ENCODE data around the gene SNX20. TPM values are rescaled to one million over a fixed set of nuclear protein-coding genes. Genes with fewer than 3 reads are reported as not detected.

The SNX20 gene
- total RNA-seq, 2 donors from 2014 or later: 53.9 to 96.9 TPM

GRCh38 chr16:50643192-50643591, 37.9 kb downstream of the SNX20 start:
- Mint-ChIP-seq H3K9me3 (no peaks in the 10 kb centered on the region), H3K4me3 (no peak overlapping the region), H3K4me1 (peaks cover 5% of the 10 kb centered on the region), H3K36me3 (ENCODE audit: low read depth) (no peaks in the 10 kb centered on the region), H3K27me3 (no peaks in the 10 kb centered on the region), H3K27ac (peak overlapping the region; percentile 25)
- no peak for ATAC-seq (replicated peaks)

GRCh38 chr16:50642349-50642748, 38.8 kb downstream of the SNX20 start:
- peak; percentile 96 for ATAC-seq (replicated peaks)

GRCh38 chr16:50641818-50642187, 39.3 kb downstream of the SNX20 start:
- H3K4me3 Mint-ChIP-seq: no peak overlapping the region
- no peak overlapping the region for H3K27ac Mint-ChIP-seq
- peaks cover 5% of the 10 kb centered on the region for H3K4me1 Mint-ChIP-seq
- H3K27me3 Mint-ChIP-seq: no peaks in the 10 kb centered on the region
- ATAC-seq (replicated peaks): no peak
- no peaks in the 10 kb centered on the region for H3K36me3 Mint-ChIP-seq (ENCODE audit: low read depth)
- no peaks in the 10 kb centered on the region for H3K9me3 Mint-ChIP-seq

More at GRCh38 chr16:50642349-50642748, 38.8 kb downstream of the SNX20 start:
- Mint-ChIP-seq H3K4me1 (peaks cover 5% of the 10 kb centered on the region), H3K36me3 (ENCODE audit: low read depth) (no peaks in the 10 kb centered on the region), H3K27me3 (no peaks in the 10 kb centered on the region), H3K27ac (peak overlapping the region; percentile 46), H3K9me3 (no peaks in the 10 kb centered on the region), H3K4me3 (no peak overlapping the region)

DNA sequence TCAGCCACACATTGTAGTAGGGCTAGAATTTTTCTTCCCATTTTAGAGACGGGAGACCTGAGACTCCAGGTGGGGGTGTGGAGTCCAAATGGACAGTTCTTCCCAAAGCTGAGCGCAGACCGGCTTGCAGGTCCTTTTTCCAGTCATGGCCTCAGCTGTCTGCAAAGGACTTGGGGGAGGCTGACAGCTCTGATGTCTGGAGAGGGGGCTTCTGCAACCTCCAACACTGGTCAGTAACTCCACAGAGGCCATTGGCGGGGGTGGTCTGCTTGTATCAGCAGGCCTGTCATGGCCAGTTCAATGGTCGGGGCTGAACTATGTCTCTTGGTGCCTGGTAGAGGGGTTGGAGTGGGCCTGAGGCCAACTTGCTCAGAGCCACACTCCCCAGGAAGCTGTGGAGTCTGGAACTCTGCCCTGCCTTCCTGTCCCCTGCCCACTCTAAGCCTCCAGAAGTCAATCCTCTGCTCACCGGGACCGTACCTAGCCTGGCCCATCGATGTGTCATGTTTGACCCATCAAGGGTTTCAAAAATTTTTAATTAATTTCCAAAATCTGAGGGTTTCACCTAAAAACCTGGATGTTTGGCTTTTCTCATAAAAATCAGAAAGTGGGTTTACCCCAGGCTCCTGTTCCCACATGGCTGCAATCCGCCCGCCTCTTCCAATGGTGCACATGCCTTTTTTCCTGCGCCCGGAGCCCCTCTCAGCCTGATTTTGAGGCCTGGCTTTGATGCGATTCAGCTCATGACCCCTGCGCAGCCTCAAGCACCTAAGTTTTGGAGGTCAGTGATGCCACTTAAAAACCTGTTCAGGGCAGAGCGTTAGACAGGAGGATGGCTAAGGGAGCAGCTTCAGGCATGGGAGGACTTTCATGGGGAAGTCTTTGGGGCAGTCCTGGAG, 39.9 kb downstream of the SNX20 start:
- no peak overlapping the region for H3K4me3 Mint-ChIP-seq
- no peaks in the 10 kb centered on the region for H3K27me3 Mint-ChIP-seq
- H3K4me1 Mint-ChIP-seq: peaks cover 8% of the 10 kb centered on the region
- peak overlapping the region; percentile 10 for H3K27ac Mint-ChIP-seq
- no peak for ATAC-seq (replicated peaks)
- no peaks in the 10 kb centered on the region for H3K9me3 Mint-ChIP-seq
- no peaks in the 10 kb centered on the region for H3K36me3 Mint-ChIP-seq (ENCODE audit: low read depth)

GRCh38 chr16:50640391-50640790, 40.7 kb downstream of the SNX20 start:
- peak overlapping the region; percentile 10 for H3K27ac Mint-ChIP-seq
- H3K9me3 Mint-ChIP-seq: no peaks in the 10 kb centered on the region
- ATAC-seq (replicated peaks): no peak
- no peaks in the 10 kb centered on the region for H3K27me3 Mint-ChIP-seq
- H3K4me3 Mint-ChIP-seq: no peak overlapping the region
- peaks cover 8% of the 10 kb centered on the region for H3K4me1 Mint-ChIP-seq
- no peaks in the 10 kb centered on the region for H3K36me3 Mint-ChIP-seq (ENCODE audit: low read depth)

DNA sequence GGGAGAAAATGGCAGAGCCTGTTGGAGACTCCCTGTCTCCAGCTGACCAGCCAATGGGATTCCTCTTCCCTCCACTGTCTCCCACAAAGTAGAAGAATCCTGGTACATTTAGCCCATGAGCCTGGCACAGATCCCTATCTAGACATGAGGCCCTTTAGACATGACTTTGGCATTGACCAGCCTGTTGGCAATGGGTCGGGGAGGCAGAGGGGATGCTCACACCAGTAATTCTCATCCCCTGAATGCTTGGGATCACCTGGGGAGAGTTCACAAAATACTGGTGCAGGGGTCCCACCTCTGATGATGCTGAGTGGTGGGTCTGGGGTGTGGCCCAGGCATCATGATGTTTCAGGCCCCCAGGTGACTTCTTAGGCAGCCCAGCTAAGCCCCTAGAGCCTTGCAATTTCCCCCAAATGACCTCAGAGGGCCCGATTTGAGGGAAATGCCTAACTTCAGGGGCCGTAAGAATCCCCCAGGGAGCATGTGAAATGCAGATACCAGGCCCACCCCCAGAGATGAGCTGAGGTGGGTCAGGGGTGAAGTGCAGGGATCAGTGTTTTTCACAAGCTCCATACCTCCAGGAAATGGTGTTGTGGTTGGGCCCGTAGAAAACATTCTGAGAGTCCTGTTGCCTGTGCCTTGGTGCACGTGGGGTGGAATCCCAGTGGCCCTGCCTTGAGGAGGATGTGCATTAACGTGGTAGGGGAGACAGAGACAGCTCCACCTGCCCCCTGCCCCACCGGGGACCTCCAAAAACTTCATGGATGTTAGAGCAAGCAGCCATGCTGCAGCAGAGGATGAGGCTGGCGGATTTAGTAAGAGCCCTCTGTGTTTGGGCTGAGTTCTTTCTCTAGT, 42.1 kb downstream of the SNX20 start:
- H3K4me1 Mint-ChIP-seq: peaks cover 3% of the 10 kb centered on the region
- no peaks in the 10 kb centered on the region for H3K9me3 Mint-ChIP-seq
- H3K36me3 Mint-ChIP-seq (ENCODE audit: low read depth): no peaks in the 10 kb centered on the region
- H3K4me3 Mint-ChIP-seq: no peak overlapping the region
- ATAC-seq (replicated peaks): no peak
- no peaks in the 10 kb centered on the region for H3K27me3 Mint-ChIP-seq
- H3K27ac Mint-ChIP-seq: no peak overlapping the region

DNA sequence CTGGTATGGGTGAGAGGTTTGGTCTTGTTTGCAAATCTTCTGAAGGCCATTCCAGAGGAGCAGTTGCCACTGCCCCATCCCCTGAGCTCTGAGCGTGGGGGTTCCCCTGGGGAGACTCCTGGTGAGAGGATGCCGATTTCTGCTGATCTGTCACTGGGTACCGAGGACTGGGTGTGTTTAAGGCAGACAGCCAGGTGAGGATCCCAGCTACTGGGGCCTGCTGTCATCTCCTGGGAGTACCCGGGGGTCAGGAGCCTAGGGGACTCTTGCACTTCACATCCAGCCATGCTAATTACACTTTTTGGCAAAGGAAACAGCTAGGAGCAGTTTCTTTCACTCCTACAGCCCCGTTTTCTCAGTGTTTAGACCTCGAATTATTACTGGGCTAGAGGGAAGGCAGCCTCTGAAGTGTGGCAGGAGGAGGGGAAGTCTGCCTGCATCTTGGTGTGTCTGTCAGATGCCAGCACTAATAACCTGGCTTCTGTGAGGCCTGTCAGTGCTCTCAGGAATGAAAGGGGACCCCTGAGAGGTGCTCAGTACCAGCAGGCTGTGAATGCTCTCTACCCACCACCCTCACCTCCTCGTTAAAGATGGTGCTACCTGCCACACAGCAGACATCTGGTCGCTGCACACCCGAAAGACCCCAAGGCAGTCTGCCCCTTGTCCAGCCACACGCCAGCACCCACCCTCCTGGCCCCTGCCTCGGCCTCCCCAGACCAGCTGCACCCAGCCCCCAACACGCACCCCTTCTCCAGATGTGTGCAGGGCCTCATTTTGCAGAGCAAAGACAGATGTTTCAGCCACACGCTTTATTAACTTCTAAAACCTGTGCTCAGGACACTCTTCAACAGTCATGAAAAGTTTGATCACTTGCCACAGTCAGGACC, 43.2 kb downstream of the SNX20 start:
- Mint-ChIP-seq H3K9me3 (no peaks in the 10 kb centered on the region), H3K36me3 (ENCODE audit: low read depth) (no peaks in the 10 kb centered on the region), H3K4me3 (no peak overlapping the region), H3K27me3 (no peaks in the 10 kb centered on the region), H3K27ac (no peak overlapping the region), H3K4me1 (peaks cover 3% of the 10 kb centered on the region)
- no peak for ATAC-seq (replicated peaks)

DNA sequence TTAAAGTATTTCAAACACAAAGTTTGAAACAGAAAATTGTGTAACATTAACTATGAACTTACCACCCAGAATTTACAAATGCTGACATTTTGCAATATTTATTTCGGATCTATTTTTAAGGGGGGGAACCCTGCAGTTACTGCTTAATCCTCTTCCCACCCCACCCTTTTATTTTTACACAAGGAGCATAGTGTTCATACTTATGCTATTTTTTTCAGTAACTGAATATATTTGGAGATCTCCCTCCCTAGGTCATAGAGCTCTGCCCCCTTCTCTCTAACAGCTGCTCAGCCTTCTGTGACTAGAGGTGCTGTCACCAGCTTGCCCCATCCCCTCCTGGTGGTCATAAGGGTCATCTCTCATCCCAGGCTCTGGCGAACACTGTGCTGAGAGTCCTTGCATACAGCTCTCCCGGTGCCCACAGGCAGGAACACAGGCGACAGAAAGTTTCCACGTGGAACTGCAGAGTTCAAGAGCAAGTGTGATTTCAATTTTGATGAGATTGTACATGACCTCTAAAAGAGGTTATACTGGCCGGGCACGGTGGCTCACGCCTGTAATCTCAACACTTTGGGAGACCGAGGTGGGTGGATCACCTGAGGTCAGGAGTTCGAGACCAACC, 44.2 kb downstream of the SNX20 start:
- Mint-ChIP-seq H3K9me3 (no peaks in the 10 kb centered on the region), H3K27ac (peak overlapping the region; percentile 23)

GRCh38 chr16:50635505-50636392, 45.4 kb downstream of the SNX20 start:
- H3K4me1 Mint-ChIP-seq: peaks cover 3% of the 10 kb centered on the region
- ATAC-seq (replicated peaks): peak; percentile 63
- no peaks in the 10 kb centered on the region for H3K36me3 Mint-ChIP-seq (ENCODE audit: low read depth)
- H3K9me3 Mint-ChIP-seq: no peaks in the 10 kb centered on the region
- H3K4me3 Mint-ChIP-seq: no peak overlapping the region
- no peak overlapping the region for H3K27ac Mint-ChIP-seq
- H3K27me3 Mint-ChIP-seq: no peaks in the 10 kb centered on the region

More for the DNA sequence above, 44.2 kb downstream of the SNX20 start:
- no peak for ATAC-seq (replicated peaks)
- no peaks in the 10 kb centered on the region for H3K36me3 Mint-ChIP-seq (ENCODE audit: low read depth)
- H3K27me3 Mint-ChIP-seq: no peaks in the 10 kb centered on the region
- H3K4me3 Mint-ChIP-seq: no peak overlapping the region
- H3K4me1 Mint-ChIP-seq: peaks cover 3% of the 10 kb centered on the region

- H3K4me1 Mint-ChIP-seq: peaks cover 3% of the 10 kb centered on the region
- no peaks in the 10 kb centered on the region for H3K36me3 Mint-ChIP-seq (ENCODE audit: low read depth)
- peak overlapping the region; percentile 44 for H3K27ac Mint-ChIP-seq
- no peaks in the 10 kb centered on the region for H3K27me3 Mint-ChIP-seq
- no peak overlapping the region for H3K4me3 Mint-ChIP-seq
- H3K9me3 Mint-ChIP-seq: no peaks in the 10 kb centered on the region
- ATAC-seq (replicated peaks): no peak
These were observed 46.2 kb downstream of the SNX20 start for GRCh38 chr16:50634947-50635346.

- Mint-ChIP-seq H3K27me3 (no peaks in the 10 kb centered on the region), H3K9me3 (no peaks in the 10 kb centered on the region), H3K4me1 (peaks cover 3% of the 10 kb centered on the region), H3K27ac (peak overlapping the region; percentile 44), H3K4me3 (no peak overlapping the region), H3K36me3 (ENCODE audit: low read depth) (no peaks in the 10 kb centered on the region)
- ATAC-seq (replicated peaks): no peak
These were observed 47.0 kb downstream of the SNX20 start for GRCh38 chr16:50634090-50634489.

DNA sequence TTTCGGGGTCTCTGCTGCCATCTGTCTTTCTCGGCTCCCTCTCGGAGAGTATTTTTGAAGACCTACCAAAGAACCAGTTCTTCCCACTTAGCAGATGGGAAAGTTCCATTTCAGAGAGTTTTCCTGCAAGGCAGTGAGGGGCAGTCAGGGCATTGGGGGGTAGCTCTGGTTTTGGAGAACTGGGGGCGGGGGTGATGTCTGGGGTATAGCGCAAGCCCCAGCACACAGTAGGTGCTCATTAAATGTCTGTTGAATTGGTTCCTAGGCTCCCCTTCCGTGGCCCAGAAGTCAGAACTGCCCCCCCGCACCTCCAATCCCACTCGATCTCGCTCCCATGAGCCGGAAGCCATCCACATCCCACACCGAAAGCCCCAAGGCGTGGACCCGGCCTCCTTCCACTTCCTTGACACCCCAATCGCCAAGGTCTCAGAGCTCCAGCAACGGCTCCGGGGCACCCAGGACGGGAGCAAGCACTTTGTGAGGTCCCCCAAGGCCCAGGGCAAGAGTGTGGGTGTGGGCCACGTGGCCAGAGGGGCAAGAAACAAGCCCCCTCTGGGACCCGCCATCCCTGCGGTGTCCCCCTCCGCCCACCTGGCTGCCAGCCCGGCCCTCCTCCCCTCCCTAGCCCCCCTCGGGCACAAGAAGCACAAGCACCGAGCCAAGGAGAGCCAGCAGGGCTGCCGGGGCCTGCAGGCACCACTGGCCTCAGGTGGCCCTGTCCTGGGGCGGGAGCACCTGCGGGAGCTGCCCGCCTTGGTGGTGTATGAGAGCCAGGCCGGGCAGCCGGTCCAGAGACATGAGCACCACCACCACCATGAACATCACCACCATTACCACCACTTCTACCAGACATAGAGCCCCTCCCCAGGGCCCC, 47.9 kb downstream of the SNX20 start:
- Mint-ChIP-seq H3K27ac (no peak overlapping the region), H3K9me3 (no peaks in the 10 kb centered on the region), H3K36me3 (ENCODE audit: low read depth) (no peaks in the 10 kb centered on the region), H3K4me3 (no peak overlapping the region), H3K27me3 (no peaks in the 10 kb centered on the region), H3K4me1 (peaks cover 3% of the 10 kb centered on the region)
- ATAC-seq (replicated peaks): no peak

All from activated T-helper 17 cell treated with anti-CD3 and anti-CD28 coated beads, Interleukin-2, amount 50 U/mL, for 72 hours (primary cell).